SK-N-SH (cell line): Measurements from ENCODE around the gene RBCK1. TPM values are rescaled to one million over a fixed set of nuclear protein-coding genes. Genes with fewer than 3 reads are reported as not detected.

ENCODE experiments used
- CTCF ChIA-PET: fragments of 300-600, 350-600 bp; formaldehyde crosslinking; extraction: SDS; loops from one replicate; lab custom pipeline; 2021; lab: Yijun Ruan, JAX
- POLR2A ChIA-PET: fragments of 350-600 bp; sonication (Branson Sonifier 250); formaldehyde crosslinking; extraction: SDS; loops from one replicate; lab custom pipeline; 2020; ENCODE audit warnings: antibody characterized with exemption, inconsistent platforms; lab: Yijun Ruan, JAX
- DNase-seq: peaks from one replicate; pipeline ENCODE4 v3.0.0; 2012
- H2AFZ ChIP-seq: fragments of 200-600 bp; sonication (generic); 2 replicates; pipeline ENCODE4 v1.8.1; 2016; ENCODE audit warnings: antibody characterized with exemption, mild to moderate bottlenecking, low read depth
- H3F3A ChIP-seq: fragments of 200-600 bp; sonication (generic); replicated peaks from 2 replicates; pipeline ENCODE3; 2016; ENCODE audit warnings: antibody characterized with exemption, mild to moderate bottlenecking; ENCODE audit not compliant: insufficient read depth
- H3K27ac ChIP-seq, 2 experiments: fragments of 200-500 bp in 1 of 2; fragments of 200-600 bp in 1 of 2; sonication (Bioruptor generic) in 1 of 2; sonication (generic), shearing (Covaris generic) in 1 of 2; 2 replicates each; pipeline versions ENCODE4 v1.5.1 to v1.6.1; 2014 to 2016; ENCODE audit warnings: low read depth in 2 of 2, inconsistent platforms in 1 of 2, low read length in 1 of 2, mild to moderate bottlenecking in 1 of 2, mixed read lengths in 1 of 2
- H3K27me3 ChIP-seq: fragments of 200-600 bp; sonication (generic), shearing (Covaris generic); 2 replicates; pipeline ENCODE4 v1.6.1; 2016; ENCODE audit warnings: mixed run types; ENCODE audit not compliant: insufficient read depth
- H3K36me3 ChIP-seq, 2 experiments: fragments of 200-500 bp in 1 of 2; fragments of 200-600 bp in 1 of 2; sonication (Bioruptor generic) in 1 of 2; sonication (generic) in 1 of 2; replicated peaks in 1 of 2; 2 replicates each; pipeline versions ENCODE3 to v1.5.1; 2014 to 2016; ENCODE audit warnings: low read length in 1 of 2, mild to moderate bottlenecking in 1 of 2; ENCODE audit not compliant: insufficient read depth in 2 of 2, control insufficient read depth in 1 of 2
- H3K4me1 ChIP-seq, 2 experiments: fragments of 200-500 bp in 1 of 2; fragments of 200-600 bp in 1 of 2; sonication (Bioruptor generic) in 1 of 2; sonication (generic), shearing (Covaris generic) in 1 of 2; 2 replicates each; pipeline versions ENCODE4 v1.5.1 to v1.6.1; 2014 to 2016; ENCODE audit warnings: low read depth in 1 of 2, low read length in 1 of 2, mixed run types in 1 of 2; ENCODE audit not compliant: insufficient read depth in 2 of 2, control insufficient read depth in 1 of 2
- H3K4me2 ChIP-seq: fragments of 200-600 bp; sonication (generic), shearing (Covaris generic); 2 replicates; pipeline ENCODE4 v1.6.1; 2017; ENCODE audit warnings: mixed run types
- H3K4me3 ChIP-seq, 2 experiments: fragments of 200-500 bp in 1 of 2; fragments of 200-600 bp in 1 of 2; sonication (Bioruptor generic) in 1 of 2; sonication (generic), shearing (Covaris generic) in 1 of 2; 2 replicates each; pipeline versions ENCODE4 v1.5.1 to v1.8.1; 2014 to 2016; ENCODE audit warnings: low read depth in 2 of 2, inconsistent platforms in 1 of 2, low read length in 1 of 2, mild to moderate bottlenecking in 1 of 2, mixed read lengths in 1 of 2, moderate library complexity in 1 of 2
- H3K79me2 ChIP-seq: fragments of 200-600 bp; sonication (generic); 2 replicates; pipeline ENCODE4 v1.8.1; 2017; ENCODE audit warnings: mild to moderate bottlenecking; ENCODE audit not compliant: insufficient read depth
- H3K9ac ChIP-seq: fragments of 200-600 bp; sonication (generic); 2 replicates; pipeline ENCODE4 v1.6.1; 2017; ENCODE audit warnings: mixed run types
- H3K9me2 ChIP-seq: fragments of 200-600 bp; sonication (generic); 2 replicates; pipeline ENCODE4 v1.6.1; 2017; ENCODE audit warnings: mixed run types
- H3K9me3 ChIP-seq: fragments of 200-600 bp; sonication (generic); 2 replicates; pipeline ENCODE4 v1.6.1; 2017; ENCODE audit warnings: mixed run types, mild to moderate bottlenecking, moderate library complexity
- H4K20me1 ChIP-seq: fragments of 200-600 bp; sonication (generic); 2 replicates; pipeline ENCODE4 v1.6.1; 2017; ENCODE audit warnings: mild to moderate bottlenecking, mixed run types; ENCODE audit not compliant: insufficient read depth
- CHD2 ChIP-seq: fragments of 150-350 bp; IDR thresholded peaks from 2 replicates; pipeline ENCODE4 v1.6.1; 2018; ENCODE audit warnings: low read length; ENCODE audit not compliant: partially characterized antibody
- ELF1 ChIP-seq: IDR thresholded peaks from 2 replicates; pipeline ENCODE4 v1.4.0; 2012
- FOSL2 ChIP-seq: IDR thresholded peaks from 2 replicates; pipeline ENCODE4 v1.4.0; 2012; ENCODE audit warnings: low read depth, mild to moderate bottlenecking, moderate library complexity, borderline replicate concordance
- FOXJ3 ChIP-seq: sonication (generic); formaldehyde crosslinking; IDR thresholded peaks from 2 replicates; pipeline ENCODE4 v1.5.1; 2020; ENCODE audit warnings: mild to moderate bottlenecking, missing genetic modification reagents
- FOXM1 ChIP-seq: IDR thresholded peaks from 2 replicates; pipeline ENCODE4 v1.4.0; 2012; ENCODE audit warnings: low read depth, mild to moderate bottlenecking
- GABPA ChIP-seq: IDR thresholded peaks from 2 replicates; pipeline ENCODE4 v1.4.0; 2012; ENCODE audit warnings: low read depth, mild to moderate bottlenecking
- MEF2A ChIP-seq: IDR thresholded peaks from 2 replicates; pipeline ENCODE4 v1.4.0; 2012; ENCODE audit warnings: low read depth, borderline replicate concordance
- MXI1 ChIP-seq: IDR thresholded peaks from 2 replicates; pipeline ENCODE4 v1.6.1; 2012; ENCODE audit warnings: mild to moderate bottlenecking, low read depth, low read length, improper control_type of control experiment
- NFIC ChIP-seq: IDR thresholded peaks from 2 replicates; pipeline ENCODE4 v1.4.0; 2012; ENCODE audit warnings: borderline replicate concordance
- NRF1 ChIP-seq: IDR thresholded peaks from 2 replicates; pipeline ENCODE4 v1.6.1; 2012; ENCODE audit warnings: low read depth, mild to moderate bottlenecking, low read length
- POLR2AphosphoS5 ChIP-seq: IDR thresholded peaks from 2 replicates; pipeline ENCODE4 v1.6.1; 2012; ENCODE audit warnings: low read depth, low read length
- RAD21 ChIP-seq: IDR thresholded peaks from 2 replicates; pipeline ENCODE4 v1.6.1; 2012; ENCODE audit warnings: mild to moderate bottlenecking, low read length
- RCOR1 ChIP-seq: fragments of 150-350 bp; IDR thresholded peaks from 2 replicates; pipeline ENCODE4 v1.6.1; 2017; ENCODE audit warnings: antibody characterized with exemption, low read length
- RFX5 ChIP-seq: IDR thresholded peaks from 2 replicates; pipeline ENCODE4 v1.6.1; 2012; ENCODE audit warnings: mild to moderate bottlenecking, improper control_type of control experiment, low read length
- RXRA ChIP-seq: IDR thresholded peaks from 2 replicates; pipeline ENCODE4 v1.4.0; 2012; ENCODE audit warnings: low read depth, mild to moderate bottlenecking, borderline replicate concordance
- SMC3 ChIP-seq: IDR thresholded peaks from 2 replicates; pipeline ENCODE4 v1.6.1; 2012; ENCODE audit warnings: low read depth, low read length, improper control_type of control experiment
- TAF1 ChIP-seq: IDR thresholded peaks from 2 replicates; pipeline ENCODE4 v1.6.1; 2012; ENCODE audit warnings: low read depth, mild to moderate bottlenecking, low read length, moderate library complexity, borderline replicate concordance
- YY1 ChIP-seq: IDR thresholded peaks from 2 replicates; pipeline ENCODE4 v1.4.0; 2012; ENCODE audit warnings: low read depth, mild to moderate bottlenecking
- WGBS: methylation state at CpG from one replicate; pipeline ENCODE4 v1.1.6; 2017; ENCODE audit warnings: low lambda C conversion rate; 5-methylcytosine and 5-hydroxymethylcytosine counted together
- polyA plus RNA-seq, 3 experiments: library from polyadenylated mRNA; depleted of rRNA; stranded (reverse); fragments of >200 nt; gene quantifications; 2 replicates each; pipeline ENCODE4 v1.2.3, GENCODE V29; 2012
- TF ChIP-seq, protein P1 (sequence below): IDR thresholded peaks from 2 replicates; pipeline ENCODE4 v1.4.0; 2012; ENCODE audit warnings: low read depth
- TF ChIP-seq, protein P2 (sequence below): fragments of 200-600 bp; sonication (generic); IDR thresholded peaks from 2 replicates; pipeline ENCODE4 v1.6.1; 2017; ENCODE audit warnings: antibody characterized with exemption, mild to moderate bottlenecking, moderate library complexity
- TF ChIP-seq, protein P3 (sequence below): fragments of 150-350 bp; IDR thresholded peaks from 2 replicates; pipeline ENCODE4 v1.6.1; 2017; ENCODE audit warnings: antibody characterized with exemption, low read length, low read depth, borderline replicate concordance
- TF ChIP-seq, protein P4 (sequence below): IDR thresholded peaks from 2 replicates; pipeline ENCODE4 v1.4.0; 2012; ENCODE audit warnings: low read depth, borderline replicate concordance
- TF ChIP-seq, protein P5 (sequence below): IDR thresholded peaks from 2 replicates; pipeline ENCODE4 v1.6.1; 2012; ENCODE audit warnings: mild to moderate bottlenecking, low read depth, low read length, moderate library complexity
- TF ChIP-seq, protein P6 (sequence below): IDR thresholded peaks from 2 replicates; pipeline ENCODE4; 2012

The RBCK1 gene
- polyA plus RNA-seq, 1 of the 3 experiments (the other 2 are of a cell fraction), result 105 TPM

DNA sequence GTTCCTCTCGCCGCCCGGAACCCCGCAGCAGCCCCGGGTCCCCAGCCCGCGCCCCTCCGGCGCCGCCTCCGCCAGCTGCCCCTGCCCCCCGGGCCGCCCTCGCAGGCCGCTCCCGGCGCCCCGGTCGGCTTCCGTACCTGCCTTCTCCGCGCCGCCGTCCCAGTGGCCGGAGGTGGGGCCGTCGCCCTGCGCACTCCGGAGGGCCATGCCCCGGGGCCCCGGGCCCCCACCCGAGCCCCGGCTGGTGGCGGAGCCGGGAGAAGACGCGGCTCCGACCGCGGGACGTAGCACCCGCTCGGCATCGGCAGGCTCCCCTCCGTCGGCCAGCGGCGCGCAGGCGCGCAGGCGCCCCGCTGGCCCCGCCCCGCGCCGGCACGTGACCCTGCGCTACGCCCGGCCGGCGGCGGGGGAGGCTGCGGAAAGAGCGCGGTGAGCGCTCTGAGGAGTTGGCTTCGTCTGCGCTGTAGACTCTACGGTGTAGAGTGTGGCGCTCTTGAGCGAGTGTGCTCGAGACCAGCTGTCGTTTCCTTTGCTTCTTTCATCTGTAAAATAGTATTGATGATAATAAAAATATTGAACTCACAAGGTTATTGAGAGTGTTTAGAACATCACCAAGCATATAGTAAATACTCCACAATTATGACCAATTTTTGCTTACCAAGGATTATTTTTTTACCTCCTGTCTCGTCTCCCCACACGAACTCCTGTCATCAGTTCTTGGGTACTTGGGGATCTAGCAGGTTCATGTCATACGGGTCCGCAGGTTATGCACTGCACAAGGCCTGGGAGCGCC, 54.3 kb downstream of the RBCK1 start, which contains the start of gene TBC1D20:
Gene TBC1D20 (minus strand): TSS at position 335 of the 793 bp plus-strand sequence. CDS start 128 bp downstream, at position 207.
- no peaks in the 10 kb centered on the region for H3K27me3 ChIP-seq
- CTCF ChIA-PET, result interaction anchor here (1.3 to 2.1 kb wide), 7 partner anchors 8 to 277 kb away, joined by 3 to 9 read pairs (median 5); no protein-coding TSS in a partner anchor
- peaks cover 41% of the 10 kb centered on the region for H4K20me1 ChIP-seq
- H3K9me3 ChIP-seq, result no peaks in the 10 kb centered on the region
- H3K9ac ChIP-seq, result peak within 1 kb of the TSS; percentile 81
- H3F3A ChIP-seq, result peaks cover 11% of the 10 kb centered on the region
- H3K36me3 ChIP-seq, result peaks cover 0 to 14% of the 10 kb centered on the region in 2 experiments
- peak within 1 kb of the TSS; percentile 90 for H3K4me2 ChIP-seq
- peak; percentile 95 for DNase-seq
- H2AFZ ChIP-seq, result peak within 1 kb of the TSS; percentile 85
- POLR2A ChIA-PET, result interaction anchor here (0.6 to 1.0 kb wide), 3 partner anchors 14 to 106 kb away, joined by 3 read pairs; no protein-coding TSS in a partner anchor
- H3K4me1 ChIP-seq, result peaks cover 13 to 14% of the 10 kb centered on the region in 2 experiments; a peak in 3 of 4 replicates
- peak within 1 kb of the TSS; percentile 78 to 80 for H3K27ac ChIP-seq
- peaks cover 47% of the 10 kb centered on the region for H3K79me2 ChIP-seq
- H3K9me2 ChIP-seq, result no peaks in the 10 kb centered on the region
- WGBS, result 2% methylated on average over 27 of the region's 80 CpGs
- H3K4me3 ChIP-seq, result peak within 1 kb of the TSS; percentile 68 to 88
- TF ChIP-seq, protein P1, sequence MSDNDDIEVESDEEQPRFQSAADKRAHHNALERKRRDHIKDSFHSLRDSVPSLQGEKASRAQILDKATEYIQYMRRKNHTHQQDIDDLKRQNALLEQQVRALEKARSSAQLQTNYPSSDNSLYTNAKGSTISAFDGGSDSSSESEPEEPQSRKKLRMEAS, result peak; percentile 80
- no peak for TF ChIP-seq FOXM1
- TF ChIP-seq TAF1, result peak; percentile 56; the same call in 1 of the 2 replicates
- TF ChIP-seq, protein P2, sequence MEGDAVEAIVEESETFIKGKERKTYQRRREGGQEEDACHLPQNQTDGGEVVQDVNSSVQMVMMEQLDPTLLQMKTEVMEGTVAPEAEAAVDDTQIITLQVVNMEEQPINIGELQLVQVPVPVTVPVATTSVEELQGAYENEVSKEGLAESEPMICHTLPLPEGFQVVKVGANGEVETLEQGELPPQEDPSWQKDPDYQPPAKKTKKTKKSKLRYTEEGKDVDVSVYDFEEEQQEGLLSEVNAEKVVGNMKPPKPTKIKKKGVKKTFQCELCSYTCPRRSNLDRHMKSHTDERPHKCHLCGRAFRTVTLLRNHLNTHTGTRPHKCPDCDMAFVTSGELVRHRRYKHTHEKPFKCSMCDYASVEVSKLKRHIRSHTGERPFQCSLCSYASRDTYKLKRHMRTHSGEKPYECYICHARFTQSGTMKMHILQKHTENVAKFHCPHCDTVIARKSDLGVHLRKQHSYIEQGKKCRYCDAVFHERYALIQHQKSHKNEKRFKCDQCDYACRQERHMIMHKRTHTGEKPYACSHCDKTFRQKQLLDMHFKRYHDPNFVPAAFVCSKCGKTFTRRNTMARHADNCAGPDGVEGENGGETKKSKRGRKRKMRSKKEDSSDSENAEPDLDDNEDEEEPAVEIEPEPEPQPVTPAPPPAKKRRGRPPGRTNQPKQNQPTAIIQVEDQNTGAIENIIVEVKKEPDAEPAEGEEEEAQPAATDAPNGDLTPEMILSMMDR, result peak; percentile 33
- TF ChIP-seq, protein P3, sequence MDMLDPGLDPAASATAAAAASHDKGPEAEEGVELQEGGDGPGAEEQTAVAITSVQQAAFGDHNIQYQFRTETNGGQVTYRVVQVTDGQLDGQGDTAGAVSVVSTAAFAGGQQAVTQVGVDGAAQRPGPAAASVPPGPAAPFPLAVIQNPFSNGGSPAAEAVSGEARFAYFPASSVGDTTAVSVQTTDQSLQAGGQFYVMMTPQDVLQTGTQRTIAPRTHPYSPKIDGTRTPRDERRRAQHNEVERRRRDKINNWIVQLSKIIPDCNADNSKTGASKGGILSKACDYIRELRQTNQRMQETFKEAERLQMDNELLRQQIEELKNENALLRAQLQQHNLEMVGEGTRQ, result peak; percentile 87
- TF ChIP-seq RFX5, result no peak
- no peak for TF ChIP-seq RAD21
- peak; percentile 73 for TF ChIP-seq POLR2AphosphoS5
- TF ChIP-seq FOSL2, result no peak
- TF ChIP-seq GABPA, result no peak
- TF ChIP-seq ELF1, result no peak
- no peak for TF ChIP-seq MEF2A
- TF ChIP-seq CHD2, result peak; percentile 27
- TF ChIP-seq NFIC, result no peak
- TF ChIP-seq, protein P4, sequence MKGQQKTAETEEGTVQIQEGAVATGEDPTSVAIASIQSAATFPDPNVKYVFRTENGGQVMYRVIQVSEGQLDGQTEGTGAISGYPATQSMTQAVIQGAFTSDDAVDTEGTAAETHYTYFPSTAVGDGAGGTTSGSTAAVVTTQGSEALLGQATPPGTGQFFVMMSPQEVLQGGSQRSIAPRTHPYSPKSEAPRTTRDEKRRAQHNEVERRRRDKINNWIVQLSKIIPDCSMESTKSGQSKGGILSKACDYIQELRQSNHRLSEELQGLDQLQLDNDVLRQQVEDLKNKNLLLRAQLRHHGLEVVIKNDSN, result peak; percentile 90
- TF ChIP-seq, protein P5, sequence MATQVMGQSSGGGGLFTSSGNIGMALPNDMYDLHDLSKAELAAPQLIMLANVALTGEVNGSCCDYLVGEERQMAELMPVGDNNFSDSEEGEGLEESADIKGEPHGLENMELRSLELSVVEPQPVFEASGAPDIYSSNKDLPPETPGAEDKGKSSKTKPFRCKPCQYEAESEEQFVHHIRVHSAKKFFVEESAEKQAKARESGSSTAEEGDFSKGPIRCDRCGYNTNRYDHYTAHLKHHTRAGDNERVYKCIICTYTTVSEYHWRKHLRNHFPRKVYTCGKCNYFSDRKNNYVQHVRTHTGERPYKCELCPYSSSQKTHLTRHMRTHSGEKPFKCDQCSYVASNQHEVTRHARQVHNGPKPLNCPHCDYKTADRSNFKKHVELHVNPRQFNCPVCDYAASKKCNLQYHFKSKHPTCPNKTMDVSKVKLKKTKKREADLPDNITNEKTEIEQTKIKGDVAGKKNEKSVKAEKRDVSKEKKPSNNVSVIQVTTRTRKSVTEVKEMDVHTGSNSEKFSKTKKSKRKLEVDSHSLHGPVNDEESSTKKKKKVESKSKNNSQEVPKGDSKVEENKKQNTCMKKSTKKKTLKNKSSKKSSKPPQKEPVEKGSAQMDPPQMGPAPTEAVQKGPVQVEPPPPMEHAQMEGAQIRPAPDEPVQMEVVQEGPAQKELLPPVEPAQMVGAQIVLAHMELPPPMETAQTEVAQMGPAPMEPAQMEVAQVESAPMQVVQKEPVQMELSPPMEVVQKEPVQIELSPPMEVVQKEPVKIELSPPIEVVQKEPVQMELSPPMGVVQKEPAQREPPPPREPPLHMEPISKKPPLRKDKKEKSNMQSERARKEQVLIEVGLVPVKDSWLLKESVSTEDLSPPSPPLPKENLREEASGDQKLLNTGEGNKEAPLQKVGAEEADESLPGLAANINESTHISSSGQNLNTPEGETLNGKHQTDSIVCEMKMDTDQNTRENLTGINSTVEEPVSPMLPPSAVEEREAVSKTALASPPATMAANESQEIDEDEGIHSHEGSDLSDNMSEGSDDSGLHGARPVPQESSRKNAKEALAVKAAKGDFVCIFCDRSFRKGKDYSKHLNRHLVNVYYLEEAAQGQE, result no peak
- TF ChIP-seq RXRA, result no peak
- TF ChIP-seq YY1, result no peak
- TF ChIP-seq, protein P6, sequence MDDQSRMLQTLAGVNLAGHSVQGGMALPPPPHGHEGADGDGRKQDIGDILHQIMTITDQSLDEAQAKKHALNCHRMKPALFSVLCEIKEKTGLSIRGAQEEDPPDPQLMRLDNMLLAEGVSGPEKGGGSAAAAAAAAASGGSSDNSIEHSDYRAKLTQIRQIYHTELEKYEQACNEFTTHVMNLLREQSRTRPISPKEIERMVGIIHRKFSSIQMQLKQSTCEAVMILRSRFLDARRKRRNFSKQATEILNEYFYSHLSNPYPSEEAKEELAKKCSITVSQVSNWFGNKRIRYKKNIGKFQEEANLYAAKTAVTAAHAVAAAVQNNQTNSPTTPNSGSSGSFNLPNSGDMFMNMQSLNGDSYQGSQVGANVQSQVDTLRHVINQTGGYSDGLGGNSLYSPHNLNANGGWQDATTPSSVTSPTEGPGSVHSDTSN, result no peak
- no peak for TF ChIP-seq FOXJ3 (CRISPR knock-in tag)
- TF ChIP-seq RCOR1, result peak; percentile 64; the same call in 1 of the 2 replicates
- peak; percentile 23; the same call in 1 of the 2 replicates for TF ChIP-seq MXI1
- peak; percentile 87 for TF ChIP-seq NRF1
- TF ChIP-seq SMC3, result no peak
